IMR-90 (cell line): ENCODE results near the gene WFDC10A. TPM values are rescaled to one million over a fixed set of nuclear protein-coding genes. Genes with fewer than 3 reads are reported as not detected.

Experiments
- ATAC-seq: fragments of 200-7000 bp; cut with Tn5 transposase; 2 replicates; pipeline ENCODE4 v1.9.1; 2020; ENCODE audit warnings: low read depth, mild to moderate bottlenecking, moderate library complexity
- BruUV-seq: library from RNA; stranded (reverse); fragments of 400-500 nt; replicated peaks from 2 replicates; lab custom pipeline; 2021; lab: Mats Ljungman, UMichigan
- CTCF ChIA-PET: fragments of 300-600 bp; formaldehyde crosslinking; extraction: SDS; loops from one replicate; lab custom pipeline; 2021; ENCODE audit warnings: antibody characterized with exemption; lab: Yijun Ruan, JAX
- POLR2A ChIA-PET: fragments of 300-600 bp; sonication (Branson Sonifier 250); formaldehyde crosslinking; loops from one replicate; lab custom pipeline; 2022; ENCODE audit warnings: antibody characterized with exemption; ENCODE audit not compliant: unreplicated experiment; lab: Charles Lee
- DNase-seq: peaks from one replicate; pipeline ENCODE4 v3.0.0; 2013
- H2AFZ ChIP-seq: replicated peaks from 2 replicates; pipeline ENCODE3; 2013; ENCODE audit warnings: low read length, mild to moderate bottlenecking; ENCODE audit not compliant: poor library complexity
- H2AK5ac ChIP-seq: 2 replicates; pipeline ENCODE4 v1.6.1; 2013; ENCODE audit warnings: low read depth, low read length, inconsistent platforms
- H2AK9ac ChIP-seq: replicated peaks from 2 replicates; pipeline ENCODE3; 2013; ENCODE audit warnings: mild to moderate bottlenecking, low read depth, low read length, moderate library complexity; ENCODE audit not compliant: poor library complexity
- H2BK120ac ChIP-seq: 2 replicates; pipeline ENCODE4 v1.6.1; 2013; ENCODE audit warnings: low read depth, low read length, inconsistent platforms
- H2BK15ac ChIP-seq: 3 replicates; pipeline ENCODE4 v1.6.1; 2013; ENCODE audit warnings: low read depth, low read length, inconsistent platforms
- H2BK20ac ChIP-seq: 2 replicates; pipeline ENCODE4 v1.6.1; 2013; ENCODE audit warnings: low read depth, mild to moderate bottlenecking, inconsistent platforms, low read length, moderate library complexity
- H2BK5ac ChIP-seq: 2 replicates; pipeline ENCODE4 v1.6.1; 2013; ENCODE audit warnings: mild to moderate bottlenecking, low read depth, low read length, inconsistent platforms; ENCODE audit not compliant: poor library complexity, severe bottlenecking
- H3K14ac ChIP-seq: replicated peaks from 2 replicates; pipeline ENCODE4 v1.6.1; 2013; ENCODE audit warnings: low read depth, low read length, inconsistent platforms
- H3K18ac ChIP-seq: 2 replicates; pipeline ENCODE4 v1.6.1; 2013; ENCODE audit warnings: low read depth, low read length, control low read depth
- H3K23ac ChIP-seq: 2 replicates; pipeline ENCODE4 v1.6.1; 2013; ENCODE audit warnings: low read depth, low read length, inconsistent platforms
- H3K27ac ChIP-seq: 2 replicates; pipeline ENCODE4 v1.5.1; 2013; ENCODE audit warnings: mild to moderate bottlenecking, control low read depth, low read length; ENCODE audit not compliant: insufficient read depth
- H3K27me3 ChIP-seq: 2 replicates; pipeline ENCODE4 v1.6.1; 2013; ENCODE audit warnings: low read length; ENCODE audit not compliant: control insufficient read depth, insufficient read depth
- H3K36me3 ChIP-seq: 2 replicates; pipeline ENCODE4 v1.6.1; 2013; ENCODE audit warnings: low read length, mixed read lengths; ENCODE audit not compliant: control insufficient read depth, insufficient read depth
- H3K4ac ChIP-seq: 2 replicates; pipeline ENCODE4 v1.6.1; 2013; ENCODE audit warnings: low read depth, low read length, inconsistent platforms
- H3K4me1 ChIP-seq: 2 replicates; pipeline ENCODE4 v1.6.1; 2013; ENCODE audit warnings: low read length, mixed read lengths; ENCODE audit not compliant: control insufficient read depth, insufficient read depth
- H3K4me2 ChIP-seq: 2 replicates; pipeline ENCODE4 v1.6.1; 2013; ENCODE audit warnings: low read depth, mild to moderate bottlenecking, control low read depth, low read length, moderate library complexity
- H3K4me3 ChIP-seq: 2 replicates; pipeline ENCODE4 v1.5.1; 2013; ENCODE audit warnings: low read depth, mild to moderate bottlenecking, control low read depth, low read length, moderate library complexity; ENCODE audit not compliant: insufficient read depth
- H3K56ac ChIP-seq: 2 replicates; pipeline ENCODE4 v1.6.1; 2013; ENCODE audit warnings: low read length, inconsistent platforms; ENCODE audit not compliant: insufficient read depth; ENCODE audit errors: extremely low read depth
- H3K79me1 ChIP-seq, 2 experiments: 2 replicates each; pipeline ENCODE4 v1.6.1; 2013; ENCODE audit warnings: low read length in 2 of 2, inconsistent platforms in 1 of 2, low read depth in 1 of 2
- H3K9ac ChIP-seq: 2 replicates; pipeline ENCODE4 v1.6.1; 2013; ENCODE audit warnings: low read depth, low read length, control low read depth
- H3K9me1 ChIP-seq: 2 replicates; pipeline ENCODE4 v1.6.1; 2013; ENCODE audit warnings: low read length, inconsistent platforms; ENCODE audit not compliant: insufficient read depth
- H3K9me3 ChIP-seq: 2 replicates; pipeline ENCODE4 v1.6.1; 2013; ENCODE audit warnings: low read length; ENCODE audit not compliant: control insufficient read depth, insufficient read depth
- H4K20me1 ChIP-seq: 2 replicates; pipeline ENCODE4 v1.6.1; 2013; ENCODE audit warnings: low read length, inconsistent platforms; ENCODE audit not compliant: insufficient read depth
- H4K5ac ChIP-seq: 2 replicates; pipeline ENCODE4 v1.6.1; 2013; ENCODE audit warnings: mild to moderate bottlenecking, low read depth, low read length, control low read depth
- H4K8ac ChIP-seq, 2 experiments: 2 replicates each; pipeline ENCODE4 v1.6.1; 2013; ENCODE audit warnings: low read depth in 2 of 2, low read length in 2 of 2, control low read depth in 1 of 2, inconsistent platforms in 1 of 2
- H4K91ac ChIP-seq: 2 replicates; pipeline ENCODE4 v1.6.1; 2013; ENCODE audit warnings: low read depth, low read length, inconsistent platforms; ENCODE audit not compliant: insufficient read depth
- BHLHE40 ChIP-seq: fragments of 150-350 bp; IDR thresholded peaks from 2 replicates; pipeline ENCODE4 v1.6.1; 2016; ENCODE audit warnings: mild to moderate bottlenecking, low read depth, low read length
- CEBPB ChIP-seq: IDR thresholded peaks from 2 replicates; pipeline ENCODE4 v1.6.1; 2012; ENCODE audit warnings: low read depth, low read length, improper control_type of control experiment
- CTCF ChIP-seq: conservative IDR thresholded peaks from 2 replicates; pipeline ENCODE4 v1.5.1; 2012; ENCODE audit warnings: mild to moderate bottlenecking, low read depth, low read length, improper control_type of control experiment
- ELK1 ChIP-seq: fragments of 150-350 bp; IDR thresholded peaks from 2 replicates; pipeline ENCODE4 v1.6.1; 2016; ENCODE audit warnings: low read depth, mild to moderate bottlenecking, low read length, moderate library complexity, borderline replicate concordance
- FOS ChIP-seq: fragments of 150-350 bp; IDR thresholded peaks from 2 replicates; pipeline ENCODE4 v1.6.1; 2016; ENCODE audit warnings: low read depth, low read length
- MAFK ChIP-seq: IDR thresholded peaks from 2 replicates; pipeline ENCODE4 v1.6.1; 2012; ENCODE audit warnings: low read depth, low read length, improper control_type of control experiment
- MXI1 ChIP-seq: IDR thresholded peaks from 2 replicates; pipeline ENCODE4 v1.6.1; 2012; ENCODE audit warnings: low read depth, mild to moderate bottlenecking, low read length, moderate library complexity, borderline replicate concordance
- NFE2L2 ChIP-seq: fragments of 150-350 bp; IDR thresholded peaks from 2 replicates; pipeline ENCODE4 v1.6.1; 2016; ENCODE audit warnings: low read depth, mild to moderate bottlenecking, low read length
- RCOR1 ChIP-seq: IDR thresholded peaks from 2 replicates; pipeline ENCODE4 v1.6.1; 2012; ENCODE audit warnings: mild to moderate bottlenecking, low read length, improper control_type of control experiment; ENCODE audit not compliant: insufficient replicate concordance
- SMC3 ChIP-seq: fragments of 150-350 bp; IDR thresholded peaks from 2 replicates; pipeline ENCODE4 v1.6.1; 2016; ENCODE audit warnings: low read depth, mild to moderate bottlenecking, antibody characterized with exemption, low read length, moderate library complexity
- USF2 ChIP-seq: fragments of 150-350 bp; IDR thresholded peaks from 2 replicates; pipeline ENCODE4 v1.6.1; 2017; ENCODE audit warnings: mild to moderate bottlenecking, antibody characterized with exemption, low read length, low read depth
- WGBS, 2 experiments: methylation state at CpG; one replicate each; pipeline versions ENCODE4 v1.1.5 to v1.1.7; 2013; ENCODE audit warnings: missing lambda C conversion rate in 2 of 2; ENCODE audit not compliant: insufficient read length in 1 of 2; ENCODE audit errors: extremely low coverage in 2 of 2; 5-methylcytosine and 5-hydroxymethylcytosine counted together
- dilution Hi-C: fragments of 300-500 bp; cut with HindIII; formaldehyde crosslinking; loops from one replicate; pipeline ENCODE4 v1.14.3; 2018; ENCODE audit warnings: low sequenced_read_pairs; ENCODE audit not compliant: unreplicated experiment
- in situ Hi-C: fragments of 300-500 bp; cut with MboI; formaldehyde crosslinking; loops from 3 replicates; pipeline ENCODE4 v1.14.3; 2019; ENCODE audit warnings: low sequenced_read_pairs, inconsistent platforms, mixed read lengths
- intact Hi-C: fragments of 100-400 bp; cut with micrococcal nuclease; formaldehyde crosslinking; loops from 2 replicates; pipeline ENCODE4 v1.10.0; 2022
- polyA plus RNA-seq, 3 experiments: library from polyadenylated mRNA; depleted of rRNA; stranded (reverse); fragments of >200 nt; gene quantifications; 2 replicates each; pipeline ENCODE4 v1.2.3, GENCODE V29; 2012; ENCODE audit warnings: low replicate concordance in 1 of 3
- total RNA-seq: library from RNA; depleted of rRNA; stranded (reverse); fragments of >200 nt; gene quantifications from 2 replicates; pipeline ENCODE4 v1.2.3, GENCODE V29; 2012

The WFDC10A gene
- total and polyA plus RNA-seq, 2 of the 4 experiments (the other 2 are of a cell fraction) = not detected

- DNase-seq = no peak
- Histone ChIP-seq H3K27me3 (no peaks in the 10 kb centered on the region), H2BK5ac (no peak within 1 kb of the TSS), H3K4me2 (no peak within 1 kb of the TSS), H3K4ac (no peak within 1 kb of the TSS), H3K27ac (no peak within 1 kb of the TSS), H3K9me1 (no peaks in the 10 kb centered on the region), H3K23ac (no peak within 1 kb of the TSS), H2BK120ac (no peak within 1 kb of the TSS), H4K8ac (no peak within 1 kb of the TSS), H3K56ac (no peak within 1 kb of the TSS), H2BK20ac (no peak within 1 kb of the TSS), H3K4me1 (no peaks in the 10 kb centered on the region), H4K5ac (no peak within 1 kb of the TSS), H3K14ac (no peak within 1 kb of the TSS), H3K9ac (no peak within 1 kb of the TSS), H4K20me1 (no peaks in the 10 kb centered on the region), H3K79me1 (no peaks in the 10 kb centered on the region), H3K4me3 (no peak within 1 kb of the TSS), H3K9me3 (no peaks in the 10 kb centered on the region), H2AK9ac (no peak within 1 kb of the TSS), H2BK15ac (no peak within 1 kb of the TSS), H2AFZ (no peak within 1 kb of the TSS), H2AK5ac (no peak within 1 kb of the TSS), H3K18ac (no peak within 1 kb of the TSS), H3K36me3 (no peaks in the 10 kb centered on the region), H4K91ac (no peak within 1 kb of the TSS)
- in situ Hi-C loops = no loop called here
- TF ChIP-seq MAFK (no peak), BHLHE40 (no peak), NFE2L2 (no peak), USF2 (no peak), ELK1 (no peak), MXI1 (no peak), FOS (no peak), CTCF (no peak), RCOR1 (no peak), CEBPB (no peak), SMC3 (no peak)
- ChIA-PET POLR2A (no interaction called here), CTCF (no interaction called here)
- no CpG with 5 or more reads among the region's 1 CpG for WGBS, 2 experiments
- ATAC-seq = no peak
- no TSS peak for BruUV-seq
- dilution Hi-C loops = no loop called here
- intact Hi-C loops = no loop called here
These were observed 40.6 kb downstream of the WFDC10A start, which contains the start of gene WFDC11 for GRCh38 chr20:45670139-45670538. TSS of gene WFDC11 (minus strand) at chr20:45670239. CDS start at chr20:45650600, 19,639 bp downstream.
